Parathyroid adenoma (tissue), 2 donors: ENCODE results near the gene SMOC2.

Source experiments
- H2AFZ ChIP-seq: fragments of 300-600 bp; sonication (generic); one replicate; pipeline ENCODE4 v1.7.0; 2017; ENCODE audit warnings: antibody characterized with exemption, mild to moderate bottlenecking
- H3K27ac ChIP-seq: fragments of 300-600 bp; sonication (generic); one replicate; pipeline ENCODE4 v1.7.0; 2017
- H3K27me3 ChIP-seq: fragments of 300-600 bp; sonication (generic); one replicate; pipeline ENCODE4 v1.7.0; 2017; ENCODE audit warnings: low read length; ENCODE audit not compliant: control insufficient read depth, insufficient read depth
- H3K36me3 ChIP-seq: fragments of 300-600 bp; sonication (generic); one replicate; pipeline ENCODE4 v1.7.0; 2017; ENCODE audit warnings: low read length; ENCODE audit not compliant: control insufficient read depth, insufficient read depth
- H3K4me1 ChIP-seq: fragments of 300-600 bp; sonication (generic); one replicate; pipeline ENCODE4 v1.7.0; 2017; ENCODE audit warnings: control low read depth
- H3K4me2 ChIP-seq: fragments of 300-600 bp; sonication (generic); one replicate; pipeline ENCODE4 v1.7.0; 2017; ENCODE audit warnings: low read length
- H3K4me3 ChIP-seq: fragments of 300-600 bp; sonication (generic); one replicate; pipeline ENCODE4 v1.7.0; 2017; ENCODE audit warnings: low read depth, low read length
- H3K79me2 ChIP-seq: fragments of 300-600 bp; sonication (generic); one replicate; pipeline ENCODE4 v1.7.0; 2017; ENCODE audit warnings: control low read depth
- H3K9ac ChIP-seq: fragments of 300-600 bp; sonication (generic); one replicate; pipeline ENCODE4 v1.7.0; 2017; ENCODE audit warnings: mild to moderate bottlenecking
- H3K9me3 ChIP-seq: fragments of 300-600 bp; sonication (generic); one replicate; pipeline ENCODE4 v1.7.0; 2017; ENCODE audit warnings: low read length; ENCODE audit not compliant: control insufficient read depth
- TF ChIP-seq, protein P1 (sequence below): fragments of 300-600 bp; sonication (generic); IDR thresholded peaks from one replicate; pipeline ENCODE4 v1.7.0; 2017; ENCODE audit warnings: antibody characterized with exemption, mild to moderate bottlenecking
- donor health status: primary hyperparathyroidism.

SMOC2 gene

DNA sequence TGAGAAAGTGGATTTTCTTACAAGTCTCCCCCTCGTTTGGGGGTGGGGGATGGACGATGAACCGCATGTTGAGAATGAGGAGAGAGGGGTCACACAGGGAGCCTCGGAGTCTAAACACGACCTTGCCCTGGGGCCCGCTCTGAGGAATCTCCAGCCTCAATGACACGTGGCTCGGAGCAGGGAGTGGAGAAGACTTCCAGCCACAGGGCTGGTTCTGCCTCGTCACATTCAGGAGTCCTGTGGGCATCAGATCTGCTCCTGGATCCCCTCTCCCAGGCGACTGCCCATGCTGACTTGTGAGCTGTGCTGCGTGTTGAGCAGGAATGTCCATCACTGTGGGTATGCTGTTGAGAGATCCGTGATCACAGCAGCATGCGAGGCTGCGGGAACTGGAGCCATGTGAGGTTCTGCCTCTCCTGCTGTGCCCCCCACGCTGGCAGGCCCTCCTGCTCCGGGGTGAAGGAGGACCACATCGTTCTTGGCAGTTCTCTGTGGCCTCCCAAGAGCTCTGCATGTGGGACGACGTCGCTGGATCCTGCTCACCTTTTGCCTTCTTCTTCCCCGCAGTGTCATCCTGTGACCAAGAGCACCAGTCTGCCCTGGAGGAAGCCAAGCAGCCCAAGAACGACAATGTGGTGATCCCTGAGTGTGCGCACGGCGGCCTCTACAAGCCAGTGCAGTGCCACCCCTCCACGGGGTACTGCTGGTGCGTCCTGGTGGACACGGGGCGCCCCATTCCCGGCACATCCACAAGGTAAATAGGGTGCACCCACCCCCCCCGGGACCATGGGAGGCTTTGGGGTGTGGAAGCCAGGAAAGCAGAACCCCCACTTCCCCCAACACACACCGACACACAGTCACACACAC is 157.5 kb downstream of the SMOC2 start:
- Histone ChIP-seq H3K9me3 (no peaks in the 10 kb centered on the region), H3K4me2 (no peak overlapping the region), H3K27ac (no peak overlapping the region), H3K27me3 (no peaks in the 10 kb centered on the region), H3K79me2 (no peaks in the 10 kb centered on the region), H3K4me1 (no peaks in the 10 kb centered on the region), H3K9ac (no peak overlapping the region), H2AFZ (no peak overlapping the region), H3K4me3 (no peak overlapping the region), H3K36me3 (no peaks in the 10 kb centered on the region)
- TF ChIP-seq, protein P1, sequence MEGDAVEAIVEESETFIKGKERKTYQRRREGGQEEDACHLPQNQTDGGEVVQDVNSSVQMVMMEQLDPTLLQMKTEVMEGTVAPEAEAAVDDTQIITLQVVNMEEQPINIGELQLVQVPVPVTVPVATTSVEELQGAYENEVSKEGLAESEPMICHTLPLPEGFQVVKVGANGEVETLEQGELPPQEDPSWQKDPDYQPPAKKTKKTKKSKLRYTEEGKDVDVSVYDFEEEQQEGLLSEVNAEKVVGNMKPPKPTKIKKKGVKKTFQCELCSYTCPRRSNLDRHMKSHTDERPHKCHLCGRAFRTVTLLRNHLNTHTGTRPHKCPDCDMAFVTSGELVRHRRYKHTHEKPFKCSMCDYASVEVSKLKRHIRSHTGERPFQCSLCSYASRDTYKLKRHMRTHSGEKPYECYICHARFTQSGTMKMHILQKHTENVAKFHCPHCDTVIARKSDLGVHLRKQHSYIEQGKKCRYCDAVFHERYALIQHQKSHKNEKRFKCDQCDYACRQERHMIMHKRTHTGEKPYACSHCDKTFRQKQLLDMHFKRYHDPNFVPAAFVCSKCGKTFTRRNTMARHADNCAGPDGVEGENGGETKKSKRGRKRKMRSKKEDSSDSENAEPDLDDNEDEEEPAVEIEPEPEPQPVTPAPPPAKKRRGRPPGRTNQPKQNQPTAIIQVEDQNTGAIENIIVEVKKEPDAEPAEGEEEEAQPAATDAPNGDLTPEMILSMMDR, result no peak

DNA sequence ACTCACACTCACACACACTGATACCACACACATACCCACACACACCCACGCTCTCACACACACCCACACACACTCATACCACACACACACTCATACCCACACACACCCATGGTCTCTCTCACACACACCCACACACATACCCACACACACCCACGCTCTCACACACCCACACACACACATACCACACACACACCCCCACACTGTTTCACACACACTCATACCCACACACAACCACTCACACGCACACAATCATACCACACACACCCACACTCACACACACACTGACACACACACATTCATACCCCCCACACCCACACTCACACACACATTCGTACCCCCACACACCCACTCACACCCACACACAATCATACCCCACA is 158.1 kb downstream of the SMOC2 start:
- no peaks in the 10 kb centered on the region for H3K27me3 ChIP-seq

DNA sequence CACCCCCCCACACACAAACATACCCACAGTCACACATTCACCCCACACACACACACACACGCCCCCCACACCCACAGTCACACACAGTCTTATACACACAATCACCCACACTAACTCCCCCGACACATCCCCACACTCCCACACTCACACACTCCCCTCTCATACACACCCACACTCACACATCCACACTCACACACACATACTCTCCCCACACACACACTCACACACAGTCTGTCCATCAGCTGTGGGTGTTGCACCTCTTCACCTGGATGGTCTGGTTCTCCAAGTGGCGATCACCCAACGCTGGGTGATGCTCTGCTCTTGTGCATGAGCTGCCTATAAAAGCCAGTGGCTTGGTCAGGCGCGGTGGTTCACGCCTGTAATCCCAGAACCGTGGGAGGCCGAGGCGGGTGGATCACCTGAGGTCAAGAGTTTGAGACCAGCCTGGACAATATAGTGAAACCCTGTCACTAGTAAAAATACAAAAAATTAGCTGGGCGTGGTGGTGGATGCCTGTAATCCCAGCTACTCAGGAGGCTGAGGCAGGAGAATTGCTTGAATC is 158.9 kb downstream of the SMOC2 start:
- Histone ChIP-seq H3K79me2 (no peaks in the 10 kb centered on the region), H3K9me3 (no peaks in the 10 kb centered on the region), H3K9ac (no peak overlapping the region), H3K4me2 (no peak overlapping the region), H3K27me3 (no peaks in the 10 kb centered on the region), H2AFZ (no peak overlapping the region), H3K27ac (no peak overlapping the region), H3K4me3 (no peak overlapping the region), H3K4me1 (no peaks in the 10 kb centered on the region), H3K36me3 (no peaks in the 10 kb centered on the region)
- TF ChIP-seq, protein P1, result no peak

More for the DNA sequence above, 158.1 kb downstream of the SMOC2 start:
- Histone ChIP-seq H3K4me1 (no peaks in the 10 kb centered on the region), H3K27ac (no peak overlapping the region), H3K9me3 (no peaks in the 10 kb centered on the region), H3K4me3 (no peak overlapping the region), H3K4me2 (no peak overlapping the region), H3K79me2 (no peaks in the 10 kb centered on the region), H2AFZ (no peak overlapping the region), H3K9ac (no peak overlapping the region), H3K36me3 (no peaks in the 10 kb centered on the region)
- TF ChIP-seq, protein P1, result no peak

DNA sequence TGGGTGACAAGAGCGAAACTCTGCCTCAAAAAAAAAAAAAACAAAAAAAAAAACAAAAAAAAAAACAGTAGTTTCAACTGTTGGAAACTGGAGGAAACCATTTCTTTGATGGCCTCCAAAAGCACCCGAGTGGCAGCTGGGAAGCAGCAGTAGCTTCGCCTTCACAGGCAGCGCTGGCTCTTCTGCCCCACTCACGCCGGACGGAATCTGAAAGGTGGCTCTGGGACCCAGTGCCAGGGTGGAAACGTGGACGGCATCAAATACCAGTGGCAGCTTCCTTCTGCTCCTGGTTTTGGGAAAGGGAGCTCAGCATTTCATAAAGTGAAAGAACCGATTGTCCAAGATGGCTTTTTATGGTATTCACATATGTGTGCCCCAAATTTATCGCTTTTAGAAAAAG is 159.4 kb downstream of the SMOC2 start:
- H3K79me2 ChIP-seq, result no peaks in the 10 kb centered on the region

More for the DNA sequence above, 159.4 kb downstream of the SMOC2 start:
- H3K9me3 ChIP-seq, result no peaks in the 10 kb centered on the region
- TF ChIP-seq, protein P1, result no peak
- no peak overlapping the region for H2AFZ ChIP-seq
- no peaks in the 10 kb centered on the region for H3K4me1 ChIP-seq
- H3K27me3 ChIP-seq, result no peaks in the 10 kb centered on the region
- no peaks in the 10 kb centered on the region for H3K36me3 ChIP-seq
- no peak overlapping the region for H3K4me3 ChIP-seq
- H3K4me2 ChIP-seq, result no peak overlapping the region
- H3K27ac ChIP-seq, result no peak overlapping the region
- no peak overlapping the region for H3K9ac ChIP-seq
